PC-3 (cell line): ENCODE data around the gene ADORA2B. TPM values are rescaled to one million over a fixed set of nuclear protein-coding genes. Genes with fewer than 3 reads are reported as not detected.
A peak's percentile ranks its signal among the peaks of the same experiment; 100 is the strongest.

Source experiments
- ATAC-seq: fragments of 200-7000 bp; cut with Tn5 transposase; 2 replicates; pipeline ENCODE4 v1.9.1; 2020; ENCODE audit warnings: mild to moderate bottlenecking, moderate library complexity
- BruUV-seq: library from RNA; stranded (reverse); fragments of 400-500 nt; replicated peaks from 2 replicates; lab custom pipeline; 2021; lab: Mats Ljungman, UMichigan
- CTCF ChIA-PET: fragments of 300-600 bp; sonication (Branson Sonifier 250); formaldehyde crosslinking; loops from one replicate; lab custom pipeline; 2022; ENCODE audit warnings: antibody characterized with exemption; lab: Charles Lee
- POLR2A ChIA-PET: fragments of 300-600 bp; sonication (Branson Sonifier 250); formaldehyde crosslinking; loops from one replicate; lab custom pipeline; 2022; ENCODE audit warnings: antibody characterized with exemption; ENCODE audit not compliant: unreplicated experiment; lab: Charles Lee
- DNase-seq: peaks from one replicate; pipeline ENCODE4 v3.0.0-alpha.2; 2015
- H2AFZ ChIP-seq: fragments of 300-600 bp; sonication (generic); 2 replicates; pipeline ENCODE4 v1.6.0; 2016; ENCODE audit warnings: antibody characterized with exemption, low read length
- H3F3A ChIP-seq: fragments of 300-600 bp; sonication (generic); one replicate; pipeline ENCODE4 v1.6.0; 2017; ENCODE audit warnings: antibody characterized with exemption, low read length, control low read depth, mild to moderate bottlenecking; ENCODE audit not compliant: unreplicated experiment
- H3K27ac ChIP-seq: fragments of 300-600 bp; sonication (generic); 2 replicates; pipeline ENCODE4 v1.5.1; 2016; ENCODE audit warnings: mild to moderate bottlenecking, low read length
- H3K27me3 ChIP-seq: fragments of 300-600 bp; sonication (generic); 2 replicates; pipeline ENCODE4 v1.6.1; 2016; ENCODE audit warnings: low read length, mixed read lengths
- H3K36me3 ChIP-seq: fragments of 300-600 bp; sonication (generic); 2 replicates; pipeline ENCODE4 v1.6.1; 2016; ENCODE audit warnings: low read depth, mixed run types, low read length, mixed read lengths
- H3K4me1 ChIP-seq: fragments of 300-600 bp; sonication (generic); 2 replicates; pipeline ENCODE4 v1.5.1; 2016; ENCODE audit warnings: low read length; ENCODE audit not compliant: insufficient read depth
- H3K4me2 ChIP-seq: fragments of 300-600 bp; sonication (generic); 2 replicates; pipeline ENCODE4 v1.6.0; 2016; ENCODE audit warnings: low read length
- H3K4me3 ChIP-seq: fragments of 300-600 bp; sonication (generic); 2 replicates; pipeline ENCODE4 v1.5.1; 2016; ENCODE audit warnings: mild to moderate bottlenecking, low read length, mixed read lengths
- H3K79me2 ChIP-seq: fragments of 300-600 bp; sonication (generic); 2 replicates; pipeline ENCODE4 v1.6.1; 2017; ENCODE audit warnings: low read length, mixed read lengths
- H3K9ac ChIP-seq: fragments of 300-600 bp; sonication (generic); 2 replicates; pipeline ENCODE4 v1.6.0; 2016; ENCODE audit warnings: mild to moderate bottlenecking, low read length
- H3K9me2 ChIP-seq: fragments of 300-600 bp; sonication (generic); replicated peaks from 2 replicates; pipeline ENCODE4 v1.6.1; 2016; ENCODE audit warnings: mixed run types, low read length, mixed read lengths
- H3K9me3 ChIP-seq: fragments of 300-600 bp; sonication (generic); 2 replicates; pipeline ENCODE4 v1.6.1; 2016; ENCODE audit warnings: low read length, mixed read lengths
- H4K20me1 ChIP-seq: fragments of 300-600 bp; sonication (generic); 2 replicates; pipeline ENCODE4 v1.6.1; 2016; ENCODE audit warnings: low read length, mixed read lengths
- CTCF ChIP-seq: fragments of 300-600 bp; sonication (generic); conservative IDR thresholded peaks from 2 replicates; pipeline ENCODE4 v1.5.1; 2017; ENCODE audit warnings: antibody characterized with exemption, low read depth, mild to moderate bottlenecking, low read length
- EZH2 ChIP-seq: fragments of 300-600 bp; sonication (generic); IDR thresholded peaks from one replicate; pipeline ENCODE4 v1.6.1; 2017; ENCODE audit warnings: antibody characterized with exemption, mild to moderate bottlenecking, low read length; ENCODE audit not compliant: unreplicated experiment
- EZH2phosphoT487 ChIP-seq: fragments of 300-600 bp; sonication (generic); IDR thresholded peaks from 2 replicates; pipeline ENCODE4 v1.6.1; 2018; ENCODE audit warnings: mild to moderate bottlenecking, antibody characterized with exemption, low read length, borderline replicate concordance
- intact Hi-C: fragments of 100-400 bp; cut with micrococcal nuclease; formaldehyde crosslinking; loops from 2 replicates; pipeline ENCODE4 v1.9.0; 2023
- total RNA-seq: library from RNA; depleted of rRNA; stranded (reverse); fragments of >200 nt; gene quantifications from 2 replicates; pipeline ENCODE4 v1.2.3, GENCODE V29; 2014

The ADORA2B gene
- total RNA-seq, 1 experiment from 2014 or later: 118 TPM

DNA sequence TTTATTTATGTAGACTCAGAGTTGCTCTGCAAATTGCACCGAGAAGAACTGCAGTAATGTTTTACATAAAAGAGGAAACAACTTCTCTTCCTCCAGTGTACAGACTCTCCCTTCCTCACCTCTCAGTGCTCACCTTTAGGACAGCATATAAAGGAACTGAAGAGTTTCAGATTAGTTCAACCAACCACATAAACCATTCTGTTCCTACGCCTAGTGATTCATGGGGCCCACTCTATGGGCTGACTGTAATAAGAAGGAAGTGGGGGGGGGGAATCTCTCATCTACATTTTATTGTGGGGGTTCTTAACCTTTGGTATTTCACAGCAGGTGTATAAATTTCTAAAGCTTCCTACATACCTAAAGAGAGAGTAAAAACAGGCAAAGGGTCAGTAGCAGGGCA lies 36.3 kb downstream of the ADORA2B start:
- TF ChIP-seq EZH2 (no peak), EZH2phosphoT487 (no peak), CTCF (no peak)
- BruUV-seq: no TSS peak
- H3K79me2 ChIP-seq: peaks cover 25% of the 10 kb centered on the region
- no peaks in the 10 kb centered on the region for H3K9me2 ChIP-seq
- H3K9ac ChIP-seq: no peak overlapping the region
- H3K4me2 ChIP-seq: no peak overlapping the region
- peaks cover 16% of the 10 kb centered on the region for H3K4me1 ChIP-seq
- POLR2A ChIA-PET: no interaction called here
- H3K27ac ChIP-seq: no peak overlapping the region
- DNase-seq (peak; percentile 40), ATAC-seq (no peak)
- H3K4me3 ChIP-seq: no peak overlapping the region
- no peaks in the 10 kb centered on the region for H3K9me3 ChIP-seq
- H3F3A ChIP-seq: no peaks in the 10 kb centered on the region
- H3K27me3 ChIP-seq: no peaks in the 10 kb centered on the region
- H4K20me1 ChIP-seq: no peaks in the 10 kb centered on the region
- peaks cover 52% of the 10 kb centered on the region for H3K36me3 ChIP-seq
- intact Hi-C loops: no loop called here
- H2AFZ ChIP-seq: no peak overlapping the region
- CTCF ChIA-PET: no interaction called here

DNA sequence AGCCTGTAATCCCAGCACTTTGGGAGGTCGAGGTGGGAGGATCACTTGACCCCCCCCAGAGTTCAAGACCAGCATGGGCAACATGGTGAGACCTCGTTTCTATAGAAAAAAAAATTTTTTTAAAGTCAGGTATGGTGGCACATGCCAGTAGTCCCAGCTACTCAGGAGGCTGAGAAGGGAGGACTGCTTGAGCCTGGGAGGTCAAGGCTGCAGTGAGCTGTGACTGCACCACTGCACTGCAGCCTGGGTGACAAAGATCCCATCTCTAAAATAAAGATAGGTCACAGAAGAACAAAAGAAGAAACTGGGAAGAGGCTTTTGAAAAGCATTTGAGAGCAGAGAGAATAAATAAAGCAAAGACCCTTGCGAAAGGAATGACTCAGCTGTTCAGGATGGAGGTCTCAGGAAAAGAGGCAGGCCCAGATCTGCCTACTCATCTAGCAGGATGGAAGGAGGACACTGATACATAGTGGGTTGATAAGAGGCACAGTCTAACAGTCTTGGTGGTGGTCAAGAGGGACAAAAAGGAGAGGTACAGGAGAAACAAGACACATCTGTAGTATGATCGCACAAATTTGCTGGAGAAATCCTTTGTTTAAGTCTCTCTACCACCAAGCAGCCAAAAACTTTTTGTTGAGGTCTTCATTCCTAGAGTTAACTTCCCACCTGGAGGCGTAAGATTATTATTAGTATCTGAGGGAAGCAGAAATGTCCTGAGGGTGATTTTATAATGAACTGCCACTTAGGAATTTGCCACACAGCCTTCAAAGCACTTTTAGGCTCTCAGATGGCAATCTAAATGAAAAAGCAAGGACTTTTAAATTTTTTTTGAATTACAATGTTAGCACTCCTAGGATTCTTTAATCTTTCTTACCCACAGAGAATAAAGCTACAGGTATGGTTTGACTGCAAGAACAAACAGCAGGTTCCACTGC lies 37.0 kb downstream of the ADORA2B start:
- peaks cover 53% of the 10 kb centered on the region for H3K36me3 ChIP-seq
- no peaks in the 10 kb centered on the region for H3K9me2 ChIP-seq
- ATAC-seq (no peak), DNase-seq (peak; percentile 33)
- BruUV-seq: no TSS peak
- H3K79me2 ChIP-seq: peaks cover 19% of the 10 kb centered on the region
- no peak overlapping the region for H3K9ac ChIP-seq
- ChIA-PET CTCF (interaction anchor here (0.6 kb wide), 1 partner anchor 89 kb away, joined by 5 read pairs; no protein-coding TSS in a partner anchor), POLR2A (interaction anchor here (0.5 kb wide), 1 partner anchor 11 kb away, joined by 14 read pairs; no protein-coding TSS in a partner anchor)
- no peak overlapping the region for H3K4me2 ChIP-seq
- TF ChIP-seq EZH2 (no peak), CTCF (no peak), EZH2phosphoT487 (no peak)
- peaks cover 16% of the 10 kb centered on the region for H3K4me1 ChIP-seq
- H3K27me3 ChIP-seq: no peaks in the 10 kb centered on the region
- H3F3A ChIP-seq: no peaks in the 10 kb centered on the region
- H2AFZ ChIP-seq: no peak overlapping the region
- no peaks in the 10 kb centered on the region for H3K9me3 ChIP-seq
- no peak overlapping the region for H3K4me3 ChIP-seq
- H4K20me1 ChIP-seq: no peaks in the 10 kb centered on the region
- intact Hi-C loops: no loop called here
- H3K27ac ChIP-seq: peak overlapping the region; percentile 12

DNA sequence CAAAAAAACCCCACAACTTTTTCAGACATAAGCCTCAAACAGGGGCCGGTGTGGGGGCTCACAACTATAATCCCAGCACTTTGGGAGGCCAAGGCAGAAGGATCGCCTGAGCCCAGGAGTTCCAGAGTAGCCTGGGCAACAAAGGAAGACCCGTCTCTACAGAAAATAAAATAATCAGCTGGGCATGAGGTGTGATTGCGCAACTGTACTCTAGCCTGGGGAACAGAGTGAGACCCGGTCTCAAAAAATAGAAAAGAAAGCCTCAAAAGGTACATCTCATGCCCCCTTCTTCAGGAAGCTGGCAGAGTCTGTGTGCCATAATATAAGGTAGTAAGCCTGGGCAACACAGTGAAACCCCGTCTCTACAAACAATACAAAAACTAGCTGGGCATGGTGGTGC lies 51.4 kb downstream of the ADORA2B start:
- intact Hi-C loops: no loop called here
- POLR2A ChIA-PET: no interaction called here

More for the DNA sequence above, 51.4 kb downstream of the ADORA2B start:
- no peaks in the 10 kb centered on the region for H3K27me3 ChIP-seq
- H2AFZ ChIP-seq: no peak overlapping the region
- H4K20me1 ChIP-seq: peaks cover 14% of the 10 kb centered on the region
- no peak overlapping the region for H3K27ac ChIP-seq
- H3F3A ChIP-seq: no peaks in the 10 kb centered on the region
- H3K4me2 ChIP-seq: no peak overlapping the region
- no peaks in the 10 kb centered on the region for H3K9me3 ChIP-seq
- TF ChIP-seq CTCF: no peak
- TF ChIP-seq EZH2phosphoT487: no peak
- TF ChIP-seq EZH2: no peak
- CTCF ChIA-PET: no interaction called here
- peaks cover 59% of the 10 kb centered on the region for H3K79me2 ChIP-seq
- no TSS peak for BruUV-seq
- no peak for DNase-seq
- peaks cover 7% of the 10 kb centered on the region for H3K36me3 ChIP-seq
- no peak for ATAC-seq
- H3K9me2 ChIP-seq: no peaks in the 10 kb centered on the region
- no peak overlapping the region for H3K9ac ChIP-seq
- no peak overlapping the region for H3K4me3 ChIP-seq
- H3K4me1 ChIP-seq: peaks cover 24% of the 10 kb centered on the region
